Vagina (tissue), 2 donors: ENCODE data around the gene MTMR3.

Source experiments
- POLR2A ChIP-seq, 2 donors: fragments of 450-650 bp; IDR thresholded peaks; one replicate each; pipeline ENCODE4 v1.6.1; 2017; ENCODE audit warnings: antibody characterized with exemption in 2 of 2, mild to moderate bottlenecking in 2 of 2, moderate library complexity in 2 of 2
- POLR2AphosphoS5 ChIP-seq, 2 donors: sonication (generic); formaldehyde crosslinking; IDR thresholded peaks; one replicate each; pipeline ENCODE4 v1.9.0; 2017; ENCODE audit warnings: antibody characterized with exemption in 2 of 2, mild to moderate bottlenecking in 2 of 2, low read depth in 1 of 2; ENCODE audit not compliant: insufficient read depth in 1 of 2
- TF ChIP-seq, protein P1 (sequence below), 3 experiments: fragments of 450-650 bp in 2 of 3; fragments of 200-600 bp in 1 of 3; sonication (generic) in 1 of 3; IDR thresholded peaks; one replicate each; pipeline ENCODE4 v1.5.1; 2017 to 2019; ENCODE audit warnings: antibody characterized with exemption in 3 of 3, mild to moderate bottlenecking in 2 of 3, moderate library complexity in 2 of 3

DNA sequence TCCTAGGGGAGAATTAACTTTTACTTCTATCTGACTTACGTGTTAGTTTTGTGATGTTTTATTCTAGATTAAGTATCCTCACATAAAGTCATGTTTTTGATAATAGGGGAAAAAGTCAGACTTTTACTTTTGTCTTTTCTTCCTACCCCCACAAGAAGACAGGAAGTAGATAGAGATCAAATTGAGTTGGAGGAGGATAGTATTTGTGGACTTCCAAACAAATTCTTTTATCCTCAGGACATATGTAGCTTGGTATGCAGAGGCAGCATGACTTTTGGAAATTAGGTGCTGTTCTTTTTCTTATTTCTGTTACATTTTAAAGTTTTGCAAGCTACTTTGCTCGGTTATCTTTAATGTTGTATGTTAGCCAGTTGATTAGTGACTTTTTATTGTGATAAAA lies 61.4 kb downstream of the MTMR3 start:
- TF ChIP-seq, protein P1, sequence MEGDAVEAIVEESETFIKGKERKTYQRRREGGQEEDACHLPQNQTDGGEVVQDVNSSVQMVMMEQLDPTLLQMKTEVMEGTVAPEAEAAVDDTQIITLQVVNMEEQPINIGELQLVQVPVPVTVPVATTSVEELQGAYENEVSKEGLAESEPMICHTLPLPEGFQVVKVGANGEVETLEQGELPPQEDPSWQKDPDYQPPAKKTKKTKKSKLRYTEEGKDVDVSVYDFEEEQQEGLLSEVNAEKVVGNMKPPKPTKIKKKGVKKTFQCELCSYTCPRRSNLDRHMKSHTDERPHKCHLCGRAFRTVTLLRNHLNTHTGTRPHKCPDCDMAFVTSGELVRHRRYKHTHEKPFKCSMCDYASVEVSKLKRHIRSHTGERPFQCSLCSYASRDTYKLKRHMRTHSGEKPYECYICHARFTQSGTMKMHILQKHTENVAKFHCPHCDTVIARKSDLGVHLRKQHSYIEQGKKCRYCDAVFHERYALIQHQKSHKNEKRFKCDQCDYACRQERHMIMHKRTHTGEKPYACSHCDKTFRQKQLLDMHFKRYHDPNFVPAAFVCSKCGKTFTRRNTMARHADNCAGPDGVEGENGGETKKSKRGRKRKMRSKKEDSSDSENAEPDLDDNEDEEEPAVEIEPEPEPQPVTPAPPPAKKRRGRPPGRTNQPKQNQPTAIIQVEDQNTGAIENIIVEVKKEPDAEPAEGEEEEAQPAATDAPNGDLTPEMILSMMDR (IDR thresholded peaks at IDR 0.05), result no peak
- TF ChIP-seq POLR2A (IDR thresholded peaks at IDR 0.05), result no peak
- no peak for TF ChIP-seq POLR2AphosphoS5 (IDR thresholded peaks at IDR 0.05; ENCODE audit: insufficient read depth in 1 of 2, low read depth in 1 of 2)
